OCI-LY3 (cell line): ENCODE measurements around the gene CORO2B.

Experiments used
- EZH2phosphoT487 ChIP-seq: fragments of 200-600 bp; shearing (Covaris generic); IDR thresholded peaks from 2 replicates; pipeline ENCODE4 v1.6.1; 2018; ENCODE audit warnings: antibody characterized with exemption, mixed run types, low read depth
- TF ChIP-seq, protein P1 (sequence below): fragments of 200-600, 300-600 bp; sonication (generic); IDR thresholded peaks from 2 replicates; pipeline ENCODE4 v1.5.1; 2014; ENCODE audit warnings: antibody characterized with exemption, low read length, low read depth

- TF ChIP-seq, protein P1, sequence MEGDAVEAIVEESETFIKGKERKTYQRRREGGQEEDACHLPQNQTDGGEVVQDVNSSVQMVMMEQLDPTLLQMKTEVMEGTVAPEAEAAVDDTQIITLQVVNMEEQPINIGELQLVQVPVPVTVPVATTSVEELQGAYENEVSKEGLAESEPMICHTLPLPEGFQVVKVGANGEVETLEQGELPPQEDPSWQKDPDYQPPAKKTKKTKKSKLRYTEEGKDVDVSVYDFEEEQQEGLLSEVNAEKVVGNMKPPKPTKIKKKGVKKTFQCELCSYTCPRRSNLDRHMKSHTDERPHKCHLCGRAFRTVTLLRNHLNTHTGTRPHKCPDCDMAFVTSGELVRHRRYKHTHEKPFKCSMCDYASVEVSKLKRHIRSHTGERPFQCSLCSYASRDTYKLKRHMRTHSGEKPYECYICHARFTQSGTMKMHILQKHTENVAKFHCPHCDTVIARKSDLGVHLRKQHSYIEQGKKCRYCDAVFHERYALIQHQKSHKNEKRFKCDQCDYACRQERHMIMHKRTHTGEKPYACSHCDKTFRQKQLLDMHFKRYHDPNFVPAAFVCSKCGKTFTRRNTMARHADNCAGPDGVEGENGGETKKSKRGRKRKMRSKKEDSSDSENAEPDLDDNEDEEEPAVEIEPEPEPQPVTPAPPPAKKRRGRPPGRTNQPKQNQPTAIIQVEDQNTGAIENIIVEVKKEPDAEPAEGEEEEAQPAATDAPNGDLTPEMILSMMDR: no peak
- TF ChIP-seq EZH2phosphoT487: no peak
Observed at GRCh38 chr15:68603951-68604350, 25.2 kb downstream of the CORO2B start.
